Keratinocyte (primary cell): ENCODE data around the gene THBS2.

Source experiments
- CTCF ChIP-seq, 3 experiments: IDR thresholded peaks in 1 of 3; conservative IDR thresholded peaks in 1 of 3; optimal IDR thresholded peaks in 1 of 3; 2 replicates in 2 of 3; 3 replicates in 1 of 3; pipeline versions ENCODE3 to v1.5.1; 2011; ENCODE audit warnings: low read length in 3 of 3, mild to moderate bottlenecking in 3 of 3, moderate library complexity in 2 of 3, control low read depth in 1 of 3, inconsistent platforms in 1 of 3; ENCODE audit not compliant: insufficient read depth in 2 of 3; ENCODE audit errors: extremely low read depth in 1 of 3
- EZH2 ChIP-seq: IDR thresholded peaks from one replicate; pipeline ENCODE4 v1.6.1; 2012; ENCODE audit warnings: inconsistent platforms, mild to moderate bottlenecking, low read length, moderate library complexity

DNA sequence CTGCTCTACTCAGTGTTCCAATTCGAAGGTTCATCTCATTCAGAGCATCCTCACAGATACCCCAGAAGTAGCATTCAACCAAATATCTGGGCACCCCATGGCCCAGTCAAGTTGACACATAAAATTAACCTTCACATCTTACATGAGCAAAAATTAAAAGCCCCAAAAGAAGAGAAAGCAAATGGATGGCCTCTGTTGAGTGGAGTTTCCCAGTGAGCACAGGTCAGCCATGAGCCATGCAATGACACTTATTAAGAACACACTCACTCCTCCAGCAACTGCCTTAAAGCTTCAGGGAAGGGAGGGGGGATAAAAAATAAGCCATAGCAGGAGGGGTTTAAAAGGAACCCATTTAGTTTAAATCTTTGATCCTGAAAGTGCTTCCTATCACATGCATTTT, 14.6 kb upstream of the THBS2 start:
- no peak for TF ChIP-seq EZH2
- TF ChIP-seq CTCF (optimal IDR thresholded peaks at IDR 0.05 in 1 of 3, IDR thresholded peaks at IDR 0.05 in 1 of 3, conservative IDR thresholded peaks at IDR 0.05 in 1 of 3; ENCODE audit: extremely low read depth in 1 of 3, insufficient read depth in 2 of 3, low read length in 3 of 3) = no peak
